ENCODE measurements around the gene KIF17.

GRCh38 chr1:20726118-20726911 lies 8.5 kb upstream of the KIF17 start:
- TF ChIP-seq, protein P1, sequence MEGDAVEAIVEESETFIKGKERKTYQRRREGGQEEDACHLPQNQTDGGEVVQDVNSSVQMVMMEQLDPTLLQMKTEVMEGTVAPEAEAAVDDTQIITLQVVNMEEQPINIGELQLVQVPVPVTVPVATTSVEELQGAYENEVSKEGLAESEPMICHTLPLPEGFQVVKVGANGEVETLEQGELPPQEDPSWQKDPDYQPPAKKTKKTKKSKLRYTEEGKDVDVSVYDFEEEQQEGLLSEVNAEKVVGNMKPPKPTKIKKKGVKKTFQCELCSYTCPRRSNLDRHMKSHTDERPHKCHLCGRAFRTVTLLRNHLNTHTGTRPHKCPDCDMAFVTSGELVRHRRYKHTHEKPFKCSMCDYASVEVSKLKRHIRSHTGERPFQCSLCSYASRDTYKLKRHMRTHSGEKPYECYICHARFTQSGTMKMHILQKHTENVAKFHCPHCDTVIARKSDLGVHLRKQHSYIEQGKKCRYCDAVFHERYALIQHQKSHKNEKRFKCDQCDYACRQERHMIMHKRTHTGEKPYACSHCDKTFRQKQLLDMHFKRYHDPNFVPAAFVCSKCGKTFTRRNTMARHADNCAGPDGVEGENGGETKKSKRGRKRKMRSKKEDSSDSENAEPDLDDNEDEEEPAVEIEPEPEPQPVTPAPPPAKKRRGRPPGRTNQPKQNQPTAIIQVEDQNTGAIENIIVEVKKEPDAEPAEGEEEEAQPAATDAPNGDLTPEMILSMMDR (IDR thresholded peaks at IDR 0.05) = no peak
- TF ChIP-seq GABPA (IDR thresholded peaks at IDR 0.05; ENCODE audit: low read depth) = no peak
- TF ChIP-seq FOXM1 (IDR thresholded peaks at IDR 0.05; ENCODE audit: low read depth) = no peak
- TF ChIP-seq EP300 (IDR thresholded peaks at IDR 0.05; ENCODE audit: borderline replicate concordance in 1 of 2, low read depth in 1 of 2, low read length in 1 of 2) = no peak
- no peak for TF ChIP-seq RAD21 (IDR thresholded peaks at IDR 0.05; ENCODE audit: low read length)
- TF ChIP-seq MAX (IDR thresholded peaks at IDR 0.05; ENCODE audit: low read depth) = no peak
- TF ChIP-seq, protein P2, sequence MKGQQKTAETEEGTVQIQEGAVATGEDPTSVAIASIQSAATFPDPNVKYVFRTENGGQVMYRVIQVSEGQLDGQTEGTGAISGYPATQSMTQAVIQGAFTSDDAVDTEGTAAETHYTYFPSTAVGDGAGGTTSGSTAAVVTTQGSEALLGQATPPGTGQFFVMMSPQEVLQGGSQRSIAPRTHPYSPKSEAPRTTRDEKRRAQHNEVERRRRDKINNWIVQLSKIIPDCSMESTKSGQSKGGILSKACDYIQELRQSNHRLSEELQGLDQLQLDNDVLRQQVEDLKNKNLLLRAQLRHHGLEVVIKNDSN (IDR thresholded peaks at IDR 0.05; ENCODE audit: borderline replicate concordance, low read depth) = no peak
- no peak for TF ChIP-seq POLR2AphosphoS5 (IDR thresholded peaks at IDR 0.05; ENCODE audit: low read depth, low read length)
- no peak for TF ChIP-seq USF2 (IDR thresholded peaks at IDR 0.05; ENCODE audit: borderline replicate concordance, low read depth, low read length)
- no peak for TF ChIP-seq SMC3 (IDR thresholded peaks at IDR 0.05; ENCODE audit: low read depth, low read length)
- TF ChIP-seq, protein P3, sequence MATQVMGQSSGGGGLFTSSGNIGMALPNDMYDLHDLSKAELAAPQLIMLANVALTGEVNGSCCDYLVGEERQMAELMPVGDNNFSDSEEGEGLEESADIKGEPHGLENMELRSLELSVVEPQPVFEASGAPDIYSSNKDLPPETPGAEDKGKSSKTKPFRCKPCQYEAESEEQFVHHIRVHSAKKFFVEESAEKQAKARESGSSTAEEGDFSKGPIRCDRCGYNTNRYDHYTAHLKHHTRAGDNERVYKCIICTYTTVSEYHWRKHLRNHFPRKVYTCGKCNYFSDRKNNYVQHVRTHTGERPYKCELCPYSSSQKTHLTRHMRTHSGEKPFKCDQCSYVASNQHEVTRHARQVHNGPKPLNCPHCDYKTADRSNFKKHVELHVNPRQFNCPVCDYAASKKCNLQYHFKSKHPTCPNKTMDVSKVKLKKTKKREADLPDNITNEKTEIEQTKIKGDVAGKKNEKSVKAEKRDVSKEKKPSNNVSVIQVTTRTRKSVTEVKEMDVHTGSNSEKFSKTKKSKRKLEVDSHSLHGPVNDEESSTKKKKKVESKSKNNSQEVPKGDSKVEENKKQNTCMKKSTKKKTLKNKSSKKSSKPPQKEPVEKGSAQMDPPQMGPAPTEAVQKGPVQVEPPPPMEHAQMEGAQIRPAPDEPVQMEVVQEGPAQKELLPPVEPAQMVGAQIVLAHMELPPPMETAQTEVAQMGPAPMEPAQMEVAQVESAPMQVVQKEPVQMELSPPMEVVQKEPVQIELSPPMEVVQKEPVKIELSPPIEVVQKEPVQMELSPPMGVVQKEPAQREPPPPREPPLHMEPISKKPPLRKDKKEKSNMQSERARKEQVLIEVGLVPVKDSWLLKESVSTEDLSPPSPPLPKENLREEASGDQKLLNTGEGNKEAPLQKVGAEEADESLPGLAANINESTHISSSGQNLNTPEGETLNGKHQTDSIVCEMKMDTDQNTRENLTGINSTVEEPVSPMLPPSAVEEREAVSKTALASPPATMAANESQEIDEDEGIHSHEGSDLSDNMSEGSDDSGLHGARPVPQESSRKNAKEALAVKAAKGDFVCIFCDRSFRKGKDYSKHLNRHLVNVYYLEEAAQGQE (IDR thresholded peaks at IDR 0.05; ENCODE audit: low read depth, low read length) = no peak
- no peak for TF ChIP-seq CHD2 (IDR thresholded peaks at IDR 0.05; ENCODE audit: low read length, partially characterized antibody)
- no peak for TF ChIP-seq TCF12 (IDR thresholded peaks at IDR 0.05)

Data from SK-N-SH (cell line).